GM13976 (cell line): Measurements from ENCODE around the gene FIGNL1.

ENCODE experiments used
- DNase-seq: peaks from one replicate; pipeline ENCODE4 v3.0.0; 2012; ENCODE audit warnings: low spot score
- CTCF ChIP-seq: IDR thresholded peaks from 2 replicates; pipeline ENCODE4 v1.5.1; 2012; ENCODE audit warnings: borderline replicate concordance, mild to moderate bottlenecking; ENCODE audit not compliant: insufficient read depth; ENCODE audit errors: extremely low read depth, missing control alignments, control extremely low read depth
- in situ Hi-C: fragments of 300-500 bp; cut with MboI; formaldehyde crosslinking; loops from one replicate; pipeline ENCODE4 v1.12.0; 2022; ENCODE audit warnings: low sequenced_read_pairs, mixed read lengths, inconsistent platforms; ENCODE audit not compliant: unreplicated experiment

Gene FIGNL1

DNA sequence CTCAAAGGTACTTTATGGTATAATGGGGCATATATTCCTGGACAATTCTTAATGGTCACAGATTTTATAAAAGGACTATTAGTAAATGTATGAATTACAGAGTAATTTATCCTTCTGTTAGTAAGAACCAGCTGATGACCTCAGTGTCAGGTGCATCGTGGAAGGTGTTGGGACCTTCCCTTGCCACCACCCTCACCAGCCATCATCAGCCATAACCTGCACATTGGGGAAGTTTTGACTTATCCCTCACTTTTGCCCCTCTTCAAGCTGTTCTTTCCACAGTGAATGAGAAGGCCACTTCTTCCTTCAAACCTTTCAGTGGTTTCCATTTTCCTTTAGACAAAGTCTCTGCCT lies 52.2 kb downstream of the FIGNL1 start:
- DNase-seq, result no peak
- in situ Hi-C loops, result no loop called here
- no peak for TF ChIP-seq CTCF

DNA sequence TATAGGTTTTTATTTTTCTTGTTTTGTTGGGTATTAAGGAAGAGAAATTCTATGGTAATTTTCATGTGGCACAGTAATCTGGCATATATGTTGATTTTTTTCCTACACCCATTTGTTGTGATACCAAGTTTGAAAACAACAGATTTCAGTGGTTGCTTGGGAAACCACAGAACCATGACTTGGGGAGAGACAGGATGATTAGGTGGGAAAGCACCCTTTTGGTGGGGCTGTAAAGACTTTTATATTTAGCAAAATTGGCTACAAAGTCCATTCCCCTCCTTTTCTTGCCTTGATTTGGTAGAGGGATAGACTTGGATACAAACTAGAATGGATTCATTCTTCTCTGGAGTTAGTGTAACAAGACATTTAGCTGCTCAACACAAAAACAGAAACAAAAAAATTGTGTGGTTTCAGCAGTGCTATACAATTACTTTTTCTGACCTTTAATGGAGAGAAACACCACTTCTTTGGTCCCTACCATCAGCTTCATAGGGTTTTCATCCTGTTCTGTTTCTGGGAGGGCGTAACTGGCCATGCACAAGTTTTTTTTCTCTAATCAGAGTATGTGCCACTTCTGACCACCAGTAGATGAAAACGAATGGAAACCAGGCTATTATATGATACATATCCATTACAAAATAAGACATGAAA lies 52.7 kb downstream of the FIGNL1 start:
- TF ChIP-seq CTCF, result no peak
- in situ Hi-C loops, result no loop called here
- DNase-seq, result peak; percentile 58

DNA sequence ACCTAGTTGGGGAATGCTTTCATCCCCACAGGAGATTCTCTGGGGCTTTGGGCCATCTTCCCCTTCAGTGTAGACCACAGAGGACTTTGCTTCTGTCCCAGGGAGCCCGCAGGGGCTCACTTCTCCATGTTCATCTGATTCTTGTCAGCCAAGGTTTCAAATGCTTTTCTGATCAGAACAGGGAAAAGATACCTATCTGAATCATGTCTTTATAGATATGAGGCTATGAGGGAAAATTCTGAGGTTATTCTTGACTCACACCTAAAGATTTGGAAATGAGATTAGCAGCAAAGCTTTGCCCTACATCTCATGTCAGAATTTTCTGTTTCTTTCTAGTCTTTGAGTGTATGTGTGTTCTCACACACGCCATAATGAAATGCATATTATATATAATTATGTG lies 53.3 kb downstream of the FIGNL1 start:
- in situ Hi-C loops, result no loop called here
- DNase-seq, result no peak
- TF ChIP-seq CTCF, result no peak

DNA sequence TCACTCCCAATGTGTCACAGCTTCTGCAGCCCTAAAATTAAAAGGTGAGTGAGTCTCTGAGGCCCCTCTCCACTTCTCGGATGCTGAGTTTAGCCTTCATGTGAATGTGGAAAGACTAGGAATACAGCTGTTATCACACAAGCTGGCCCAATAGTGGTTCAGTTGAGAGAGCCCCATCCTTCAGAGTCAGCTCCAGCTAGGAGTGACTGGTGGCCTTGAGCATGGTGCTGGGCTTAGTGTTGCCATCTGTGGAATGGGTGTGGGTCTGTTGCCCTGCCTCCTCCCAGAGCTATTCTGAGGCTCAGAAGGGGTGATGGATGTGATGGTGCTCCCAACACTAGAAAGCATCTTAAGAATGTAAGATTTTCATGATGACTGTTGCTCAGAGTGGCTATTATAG lies 55.8 kb downstream of the FIGNL1 start:
- TF ChIP-seq CTCF, result no peak
- in situ Hi-C loops, result no loop called here

More for the DNA sequence above, 55.8 kb downstream of the FIGNL1 start:
- DNase-seq, result no peak
